Cardiac fibroblast (primary cell): ENCODE measurements around the gene TFPT.

ENCODE experiments used
- DNase-seq, 2 donors: peaks; one replicate each; pipeline versions ENCODE4 v3.0.0 to v3.0.0-alpha.2; 2010; ENCODE audit warnings: low read depth in 2 of 2
- H3K4me3 ChIP-seq, 2 donors: replicated peaks in 1 of 2; 1 replicate in 1 of 2; 2 replicates in 1 of 2; pipeline ENCODE4 v1.5.1; 2011; ENCODE audit warnings: low read depth in 2 of 2, low read length in 2 of 2, mild to moderate bottlenecking in 2 of 2, moderate library complexity in 1 of 2
- TF ChIP-seq, protein P1 (sequence below): IDR thresholded peaks from one replicate; pipeline ENCODE4 v1.5.1; 2011; ENCODE audit warnings: low read depth, mild to moderate bottlenecking, low read length, inconsistent platforms

Gene TFPT

DNA sequence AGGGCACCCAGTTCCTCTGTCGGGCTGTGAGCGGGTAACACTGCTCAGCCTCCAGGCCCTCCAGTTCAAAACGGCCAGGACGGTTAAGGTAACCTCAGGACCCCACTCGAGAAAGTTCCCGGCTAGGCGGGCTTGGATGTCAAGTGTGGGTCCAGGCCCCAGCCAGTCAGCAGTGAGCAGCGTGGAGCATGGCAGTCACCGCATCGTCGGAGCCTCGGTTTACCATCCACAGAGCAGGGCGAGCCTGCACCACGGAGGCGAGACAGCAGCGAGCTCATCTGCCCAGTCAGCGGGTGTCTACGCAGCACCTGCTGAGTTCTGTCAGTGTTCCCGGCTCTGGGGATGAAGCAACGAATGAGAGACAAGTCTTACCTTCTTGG lies 14.2 kb upstream of the TFPT start:
- H3K4me3 ChIP-seq = no peak overlapping the region
- TF ChIP-seq, protein P1, sequence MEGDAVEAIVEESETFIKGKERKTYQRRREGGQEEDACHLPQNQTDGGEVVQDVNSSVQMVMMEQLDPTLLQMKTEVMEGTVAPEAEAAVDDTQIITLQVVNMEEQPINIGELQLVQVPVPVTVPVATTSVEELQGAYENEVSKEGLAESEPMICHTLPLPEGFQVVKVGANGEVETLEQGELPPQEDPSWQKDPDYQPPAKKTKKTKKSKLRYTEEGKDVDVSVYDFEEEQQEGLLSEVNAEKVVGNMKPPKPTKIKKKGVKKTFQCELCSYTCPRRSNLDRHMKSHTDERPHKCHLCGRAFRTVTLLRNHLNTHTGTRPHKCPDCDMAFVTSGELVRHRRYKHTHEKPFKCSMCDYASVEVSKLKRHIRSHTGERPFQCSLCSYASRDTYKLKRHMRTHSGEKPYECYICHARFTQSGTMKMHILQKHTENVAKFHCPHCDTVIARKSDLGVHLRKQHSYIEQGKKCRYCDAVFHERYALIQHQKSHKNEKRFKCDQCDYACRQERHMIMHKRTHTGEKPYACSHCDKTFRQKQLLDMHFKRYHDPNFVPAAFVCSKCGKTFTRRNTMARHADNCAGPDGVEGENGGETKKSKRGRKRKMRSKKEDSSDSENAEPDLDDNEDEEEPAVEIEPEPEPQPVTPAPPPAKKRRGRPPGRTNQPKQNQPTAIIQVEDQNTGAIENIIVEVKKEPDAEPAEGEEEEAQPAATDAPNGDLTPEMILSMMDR = no peak
- DNase-seq = no peak

- DNase-seq = no peak
- TF ChIP-seq, protein P1 = no peak
- H3K4me3 ChIP-seq = no peak overlapping the region
Measured at GRCh38 chr19:54128796-54129616, 13.5 kb upstream of the TFPT start.

- DNase-seq = no peak
- H3K4me3 ChIP-seq = no peak overlapping the region
- TF ChIP-seq, protein P1 = no peak
Measured at GRCh38 chr19:54128441-54128725, 12.9 kb upstream of the TFPT start.

DNA sequence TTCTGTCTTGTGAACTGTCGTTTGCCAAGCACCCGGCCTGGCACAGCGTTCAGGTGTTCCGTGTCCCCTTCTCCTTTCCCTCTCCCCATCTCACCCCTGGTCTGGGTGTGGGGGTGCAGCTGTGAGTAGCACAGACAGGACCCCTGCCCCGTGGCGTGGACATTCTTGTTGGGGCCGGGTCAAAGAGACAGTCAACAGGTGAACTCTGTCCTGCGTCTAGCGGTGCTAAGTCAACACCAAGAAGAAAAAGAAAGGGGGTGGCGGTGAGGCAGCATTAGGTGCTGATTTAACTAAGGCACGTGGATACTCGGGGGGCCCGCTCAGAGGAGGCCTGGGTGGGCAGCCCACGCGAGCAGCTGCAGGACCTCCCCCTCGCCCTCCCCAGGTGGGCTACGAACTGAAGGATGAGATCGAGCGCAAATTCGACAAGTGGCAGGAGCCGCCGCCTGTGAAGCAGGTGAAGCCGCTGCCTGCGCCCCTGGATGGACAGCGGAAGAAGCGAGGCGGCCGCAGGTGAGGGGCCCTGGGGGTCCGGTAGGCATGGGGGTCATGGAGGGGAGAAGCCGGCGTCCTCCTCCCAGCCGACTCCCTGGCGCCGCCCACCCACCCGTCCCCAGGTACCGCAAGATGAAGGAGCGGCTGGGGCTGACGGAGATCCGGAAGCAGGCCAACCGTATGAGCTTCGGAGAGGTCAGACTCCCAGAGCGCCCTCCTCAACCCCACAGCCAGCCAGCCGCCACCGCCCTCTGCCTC lies 12.4 kb upstream of the TFPT start:
- DNase-seq = no peak
- TF ChIP-seq, protein P1 = no peak
- H3K4me3 ChIP-seq = no peak overlapping the region

DNA sequence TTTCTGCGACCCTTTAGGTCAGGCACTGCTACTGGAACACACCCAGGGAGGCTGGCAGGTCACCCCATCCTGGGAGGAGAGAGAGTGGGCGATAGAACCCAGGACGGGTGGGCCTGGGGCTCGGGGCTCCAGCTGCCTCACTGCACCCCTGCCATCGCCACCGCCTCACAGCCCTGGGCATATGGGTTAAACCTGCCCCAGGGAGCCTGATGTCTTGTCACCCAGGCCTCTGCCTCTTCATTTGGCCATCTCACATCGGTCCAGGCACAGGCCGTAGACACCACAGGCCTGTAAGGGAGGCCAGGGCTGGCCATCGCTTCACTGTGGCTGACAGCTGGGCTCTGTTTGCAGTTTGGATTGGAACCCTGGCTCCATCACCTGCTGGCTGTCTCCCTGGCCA lies 10.3 kb upstream of the TFPT start:
- TF ChIP-seq, protein P1 = no peak
- DNase-seq = no peak
- no peak overlapping the region for H3K4me3 ChIP-seq

DNA sequence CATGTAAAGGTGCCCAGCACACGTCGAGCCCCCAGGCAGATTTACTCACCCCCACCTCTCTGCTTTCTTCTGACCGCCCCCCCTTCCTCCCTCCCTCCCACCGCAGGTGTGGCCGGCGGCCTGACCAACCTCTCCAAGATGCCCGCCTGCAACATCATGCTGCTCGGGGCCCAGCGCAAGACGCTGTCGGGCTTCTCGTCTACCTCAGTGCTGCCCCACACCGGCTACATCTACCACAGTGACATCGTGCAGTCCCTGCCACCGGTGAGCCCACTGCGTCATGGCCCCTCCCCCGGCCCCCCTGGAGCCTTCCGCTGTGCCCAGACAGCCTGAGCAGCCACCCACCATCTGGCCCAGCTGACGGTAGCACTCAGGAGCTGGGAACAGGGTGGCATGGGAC lies 8.9 kb upstream of the TFPT start:
- no peak for DNase-seq
- H3K4me3 ChIP-seq = no peak overlapping the region
- TF ChIP-seq, protein P1 = no peak
